Smooth muscle cell (in vitro differentiated cells): ENCODE results near the gene CENPX. TPM values are rescaled to one million over a fixed set of nuclear protein-coding genes. Genes with fewer than 3 reads are reported as not detected.

Experiments used
- DNase-seq: peaks from one replicate; lab custom pipeline; 2025; ENCODE audit not compliant: unreplicated experiment; lab: John Stamatoyannopoulos, UW
- H2AFZ ChIP-seq: fragments of 200-600 bp; sonication (generic); 2 replicates; pipeline ENCODE4 v1.6.0; 2016; ENCODE audit warnings: antibody characterized with exemption, low read depth, mild to moderate bottlenecking
- H3F3A ChIP-seq: fragments of 200-600 bp; sonication (generic); 2 replicates; pipeline ENCODE4 v1.6.0; 2017; ENCODE audit warnings: antibody characterized with exemption, low read depth
- H3K27ac ChIP-seq: fragments of 200-600 bp; sonication (generic); 2 replicates; pipeline ENCODE4 v1.5.1; 2016; ENCODE audit warnings: low read depth, mild to moderate bottlenecking
- H3K27me3 ChIP-seq: fragments of 200-600 bp; sonication (generic); 2 replicates; pipeline ENCODE4 v1.6.1; 2016; ENCODE audit warnings: low read depth, mild to moderate bottlenecking
- H3K36me3 ChIP-seq: fragments of 200-600 bp; sonication (generic); 2 replicates; pipeline ENCODE4 v1.5.1; 2016; ENCODE audit warnings: low read depth
- H3K4me1 ChIP-seq: fragments of 200-600 bp; sonication (generic); 2 replicates; pipeline ENCODE4 v1.5.1; 2016; ENCODE audit warnings: low read depth
- H3K4me2 ChIP-seq: fragments of 200-600 bp; sonication (generic); 2 replicates; pipeline ENCODE4 v1.6.0; 2016; ENCODE audit warnings: mild to moderate bottlenecking
- H3K4me3 ChIP-seq: fragments of 200-600 bp; sonication (generic); 2 replicates; pipeline ENCODE4 v1.5.1; 2016; ENCODE audit warnings: mild to moderate bottlenecking
- H3K79me2 ChIP-seq: fragments of 200-600 bp; sonication (generic); 2 replicates; pipeline ENCODE4 v1.6.0; 2016; ENCODE audit warnings: low read depth, mild to moderate bottlenecking
- H3K9ac ChIP-seq: fragments of 200-600 bp; sonication (generic); 2 replicates; pipeline ENCODE4 v1.6.0; 2016; ENCODE audit warnings: low read depth
- H3K9me3 ChIP-seq: fragments of 200-600 bp; sonication (generic); replicated peaks from 2 replicates; pipeline ENCODE4 v1.5.1; 2016; ENCODE audit warnings: low read depth
- H4K20me1 ChIP-seq: fragments of 200-600 bp; sonication (generic); 2 replicates; pipeline ENCODE4 v1.6.0; 2016; ENCODE audit warnings: low read depth
- CTCF ChIP-seq: fragments of 200-600 bp; sonication (generic); IDR thresholded peaks from 2 replicates; pipeline ENCODE4 v1.5.1; 2017; ENCODE audit warnings: borderline replicate concordance, mild to moderate bottlenecking, antibody characterized with exemption; ENCODE audit not compliant: insufficient read depth, poor library complexity, severe bottlenecking
- WGBS: methylation state at CpG from one replicate; pipeline ENCODE4 v1.1.7; 2016; ENCODE audit warnings: low lambda C conversion rate; 5-methylcytosine and 5-hydroxymethylcytosine counted together
- polyA plus RNA-seq: library from polyadenylated mRNA; unstranded; fragments of >200 nt; fragmentation: Nextera tagmentation; extraction: Ambion mirVana; gene quantifications from 2 replicates; pipeline ENCODE4 v1.2.1, GENCODE V29; 2016
- total RNA-seq: library from RNA; depleted of rRNA; stranded (reverse); fragments of >200 nt; gene quantifications from 2 replicates; pipeline ENCODE4 v1.2.3, GENCODE V29; 2014

Gene CENPX
- total and polyA plus RNA-seq, 2 experiments from 2014 or later, result 44.6 to 57.5 TPM

DNA sequence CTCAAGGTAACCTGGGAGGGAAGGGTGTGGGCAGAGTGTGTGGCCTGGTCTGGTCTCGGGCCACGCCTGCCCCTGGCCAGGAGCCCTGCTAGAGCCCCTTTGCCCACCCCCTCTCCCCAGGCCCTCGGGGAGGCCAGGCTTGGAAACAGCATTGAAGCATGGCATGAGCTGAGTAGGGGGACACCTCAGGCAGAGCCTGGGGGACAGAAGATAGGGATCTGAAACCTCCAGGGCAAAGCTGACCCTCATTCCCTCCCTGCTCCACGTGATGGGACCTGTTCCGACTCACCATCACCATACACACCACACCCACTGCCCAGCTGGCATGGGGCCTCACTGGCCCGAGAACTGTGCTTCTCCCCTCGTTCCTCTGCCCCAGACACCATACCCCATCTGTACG lies 26.4 kb upstream of the CENPX start:
- no peaks in the 10 kb centered on the region for H3F3A ChIP-seq
- H3K27ac ChIP-seq, result no peak overlapping the region
- H3K4me2 ChIP-seq, result no peak overlapping the region
- no peak for TF ChIP-seq CTCF
- H2AFZ ChIP-seq, result no peak overlapping the region
- H3K36me3 ChIP-seq, result no peaks in the 10 kb centered on the region
- DNase-seq, result no peak
- peaks cover 23% of the 10 kb centered on the region for H3K79me2 ChIP-seq
- peaks cover 16% of the 10 kb centered on the region for H3K4me1 ChIP-seq
- WGBS, result 92% methylated on average over 8 of the region's 8 CpGs
- no peaks in the 10 kb centered on the region for H3K27me3 ChIP-seq
- H3K9me3 ChIP-seq, result no peaks in the 10 kb centered on the region
- no peak overlapping the region for H3K9ac ChIP-seq
- no peak overlapping the region for H3K4me3 ChIP-seq
- peaks cover 7% of the 10 kb centered on the region for H4K20me1 ChIP-seq

GRCh38 chr17:82048571-82048971 lies 25.9 kb upstream of the CENPX start:
- Histone ChIP-seq H3K4me3 (no peak overlapping the region), H3K9me3 (no peaks in the 10 kb centered on the region), H2AFZ (no peak overlapping the region), H3K36me3 (no peaks in the 10 kb centered on the region), H3K4me2 (no peak overlapping the region), H3K9ac (no peak overlapping the region), H3K27me3 (no peaks in the 10 kb centered on the region), H4K20me1 (peaks cover 7% of the 10 kb centered on the region), H3F3A (no peaks in the 10 kb centered on the region), H3K27ac (no peak overlapping the region), H3K4me1 (peaks cover 16% of the 10 kb centered on the region), H3K79me2 (peaks cover 22% of the 10 kb centered on the region)
- 98% methylated on average over 10 of the region's 20 CpGs for WGBS
- no peak for DNase-seq
- TF ChIP-seq CTCF, result no peak

DNA sequence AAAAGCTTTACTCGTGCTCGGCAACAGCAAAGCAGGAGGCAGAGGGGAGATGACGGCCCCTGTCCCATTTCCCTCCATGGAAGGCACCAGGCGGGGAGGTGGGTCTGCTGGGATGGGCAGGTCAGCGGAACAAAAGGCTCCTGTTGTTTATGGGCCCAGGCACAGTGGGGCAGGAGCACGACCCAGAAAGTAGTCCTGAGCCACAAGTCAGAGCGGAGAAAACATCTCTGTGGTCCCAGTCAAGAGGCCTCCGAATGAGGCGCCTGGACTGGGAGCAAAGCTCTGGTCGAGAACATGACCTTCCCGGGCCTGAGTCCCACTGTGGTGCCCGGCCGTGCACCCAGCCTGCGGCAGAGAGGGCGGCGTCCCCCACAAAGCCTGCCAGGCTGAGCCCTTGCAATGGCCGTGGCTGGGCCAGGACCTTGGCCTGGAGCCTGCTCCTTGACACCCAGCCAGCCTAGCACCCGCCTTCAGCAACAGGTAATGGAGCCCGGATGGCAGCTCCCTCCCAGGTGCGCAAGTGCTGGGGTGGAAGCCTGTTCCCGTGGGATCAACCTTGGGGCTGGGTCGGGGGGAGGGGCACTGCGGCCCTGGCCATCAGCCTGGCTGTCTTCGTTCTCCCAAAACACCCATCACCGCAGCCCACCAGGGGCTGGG lies 25.4 kb upstream of the CENPX start:
- H3K27ac ChIP-seq, result no peak overlapping the region
- H3K4me2 ChIP-seq, result no peak overlapping the region
- peaks cover 16% of the 10 kb centered on the region for H3K79me2 ChIP-seq
- H3K4me3 ChIP-seq, result no peak overlapping the region
- H3K9ac ChIP-seq, result no peak overlapping the region
- no peak for TF ChIP-seq CTCF
- H3K36me3 ChIP-seq, result no peaks in the 10 kb centered on the region
- peaks cover 7% of the 10 kb centered on the region for H4K20me1 ChIP-seq
- peaks cover 14% of the 10 kb centered on the region for H3K4me1 ChIP-seq
- H2AFZ ChIP-seq, result no peak overlapping the region
- 96% methylated on average over 25 of the region's 25 CpGs for WGBS
- H3K9me3 ChIP-seq, result no peaks in the 10 kb centered on the region
- H3K27me3 ChIP-seq, result no peaks in the 10 kb centered on the region
- no peak for DNase-seq
- H3F3A ChIP-seq, result no peaks in the 10 kb centered on the region

GRCh38 chr17:82047379-82047778 lies 24.7 kb upstream of the CENPX start:
- DNase-seq, result no peak
- Histone ChIP-seq H3K27ac (no peak overlapping the region), H3K9me3 (no peaks in the 10 kb centered on the region), H3K36me3 (no peaks in the 10 kb centered on the region), H2AFZ (no peak overlapping the region), H3K79me2 (peaks cover 10% of the 10 kb centered on the region), H3F3A (no peaks in the 10 kb centered on the region), H4K20me1 (peaks cover 2% of the 10 kb centered on the region), H3K4me1 (peaks cover 7% of the 10 kb centered on the region), H3K4me3 (no peak overlapping the region), H3K9ac (no peak overlapping the region), H3K4me2 (no peak overlapping the region), H3K27me3 (no peaks in the 10 kb centered on the region)
- no peak for TF ChIP-seq CTCF
- WGBS, result 96% methylated on average over 24 of the region's 24 CpGs
